Measurements from ENCODE around the gene TEX29.

Gene TEX29

GRCh38 chr13:111318386-111318785, 2.1 kb upstream of the TEX29 start:
- no peak for TF ChIP-seq EZH2 (IDR thresholded peaks at IDR 0.05; ENCODE audit: borderline replicate concordance, low read length)
- TF ChIP-seq, protein P1, sequence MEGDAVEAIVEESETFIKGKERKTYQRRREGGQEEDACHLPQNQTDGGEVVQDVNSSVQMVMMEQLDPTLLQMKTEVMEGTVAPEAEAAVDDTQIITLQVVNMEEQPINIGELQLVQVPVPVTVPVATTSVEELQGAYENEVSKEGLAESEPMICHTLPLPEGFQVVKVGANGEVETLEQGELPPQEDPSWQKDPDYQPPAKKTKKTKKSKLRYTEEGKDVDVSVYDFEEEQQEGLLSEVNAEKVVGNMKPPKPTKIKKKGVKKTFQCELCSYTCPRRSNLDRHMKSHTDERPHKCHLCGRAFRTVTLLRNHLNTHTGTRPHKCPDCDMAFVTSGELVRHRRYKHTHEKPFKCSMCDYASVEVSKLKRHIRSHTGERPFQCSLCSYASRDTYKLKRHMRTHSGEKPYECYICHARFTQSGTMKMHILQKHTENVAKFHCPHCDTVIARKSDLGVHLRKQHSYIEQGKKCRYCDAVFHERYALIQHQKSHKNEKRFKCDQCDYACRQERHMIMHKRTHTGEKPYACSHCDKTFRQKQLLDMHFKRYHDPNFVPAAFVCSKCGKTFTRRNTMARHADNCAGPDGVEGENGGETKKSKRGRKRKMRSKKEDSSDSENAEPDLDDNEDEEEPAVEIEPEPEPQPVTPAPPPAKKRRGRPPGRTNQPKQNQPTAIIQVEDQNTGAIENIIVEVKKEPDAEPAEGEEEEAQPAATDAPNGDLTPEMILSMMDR (IDR thresholded peaks at IDR 0.05; ENCODE audit: low read length): no peak
- Histone ChIP-seq H3K4me2 (ENCODE audit: low read length) (no peak overlapping the region), H3K79me2 (ENCODE audit: insufficient read depth, low read length) (no peaks in the 10 kb centered on the region), H3K9me3 (ENCODE audit: low read length) (no peaks in the 10 kb centered on the region), H3K9me2 (ENCODE audit: low read depth, low read length) (no peaks in the 10 kb centered on the region), H3K9ac (ENCODE audit: low read length) (no peak overlapping the region), H3K27me3 (ENCODE audit: insufficient read depth, low read length) (no peaks in the 10 kb centered on the region; the same call in 1 of the 2 replicates), H4K20me1 (ENCODE audit: insufficient read depth, low read length) (no peaks in the 10 kb centered on the region), H3K4me1 (ENCODE audit: insufficient read depth, low read length, severe bottlenecking) (no peaks in the 10 kb centered on the region), H3K36me3 (ENCODE audit: insufficient read depth, low read length) (peaks cover 14% of the 10 kb centered on the region), H3K27ac (ENCODE audit: low read depth, low read length, poor library complexity, severe bottlenecking) (no peak overlapping the region), H3K4me3 (ENCODE audit: low read depth, low read length, poor library complexity, severe bottlenecking) (no peak overlapping the region), H3F3A (ENCODE audit: insufficient read depth, low read length) (no peaks in the 10 kb centered on the region), H2AFZ (ENCODE audit: low read length) (no peak overlapping the region)

DNA sequence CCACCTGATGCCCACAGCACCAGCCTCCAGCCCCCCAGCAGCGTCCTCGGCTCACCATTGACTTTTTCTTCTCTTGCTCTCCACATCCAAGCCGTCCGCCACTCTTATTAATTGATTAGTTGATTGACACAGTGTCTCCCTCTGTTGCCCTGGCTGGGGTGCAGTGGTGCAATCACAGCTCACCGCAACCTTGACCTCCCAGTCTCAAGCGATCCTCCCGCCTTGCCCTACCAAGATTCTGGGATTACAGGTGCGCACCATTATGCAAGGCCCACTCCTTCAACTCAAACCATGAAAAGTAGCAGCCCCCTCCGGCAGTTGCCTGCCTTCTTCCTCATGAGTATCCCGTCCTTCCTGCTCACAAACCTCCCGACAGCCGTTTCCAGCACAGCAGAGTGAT, 921 bp upstream of the TEX29 start:
- Histone ChIP-seq H3K27me3 (ENCODE audit: insufficient read depth, low read length) (no peaks in the 10 kb centered on the region; the same call in 1 of the 2 replicates), H2AFZ (ENCODE audit: low read length) (no peak overlapping the region), H3K4me1 (ENCODE audit: insufficient read depth, low read length, severe bottlenecking) (no peaks in the 10 kb centered on the region)

DNA sequence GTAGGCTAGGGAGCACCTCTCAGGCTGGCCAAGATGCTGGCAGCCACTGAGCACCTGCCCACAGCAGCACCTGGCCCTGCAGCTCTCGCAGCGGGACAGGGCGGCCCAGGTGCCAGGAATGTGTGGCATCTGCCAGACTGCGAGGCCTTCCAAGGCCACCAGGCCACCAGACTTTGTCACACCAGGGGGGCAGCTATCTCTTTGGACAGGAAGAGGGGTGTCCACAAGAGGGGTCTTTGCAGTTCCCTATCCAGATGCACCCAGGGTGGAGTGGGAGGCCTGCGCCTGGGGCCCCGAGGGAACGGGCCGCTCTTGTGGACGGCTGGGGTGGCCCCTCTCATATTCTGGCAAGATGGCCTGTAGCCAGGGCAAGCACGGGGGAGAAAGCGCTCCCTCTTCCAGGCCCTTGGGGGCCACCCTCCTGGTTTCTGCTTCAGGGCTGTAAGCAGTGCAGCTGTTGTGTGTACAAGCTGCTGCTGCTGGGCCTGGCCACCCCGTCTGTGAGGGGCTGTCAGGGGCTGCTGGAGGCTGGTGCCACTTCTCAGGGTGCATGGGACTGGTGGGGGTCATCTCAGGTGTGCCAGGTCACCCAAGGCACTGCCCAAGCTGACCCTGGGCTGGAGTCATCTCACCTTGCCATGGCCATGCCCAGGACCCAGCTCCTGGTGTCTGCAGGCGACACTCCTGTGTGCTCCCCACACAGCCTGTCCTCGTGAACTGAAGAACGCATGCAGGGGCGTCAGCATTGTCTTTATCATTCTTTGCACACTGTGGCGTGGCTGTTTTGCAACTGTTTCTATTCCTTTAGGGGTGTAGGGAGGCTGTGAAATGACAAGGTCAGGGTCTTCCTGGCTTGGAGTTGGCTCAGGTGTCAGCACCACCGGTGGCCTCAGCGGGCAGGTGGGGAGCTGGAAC, 1.8 kb downstream of the TEX29 start:
- no peak overlapping the region for H3K27ac ChIP-seq (ENCODE audit: low read depth, low read length, poor library complexity, severe bottlenecking)
- TF ChIP-seq EZH2 (IDR thresholded peaks at IDR 0.05; ENCODE audit: borderline replicate concordance, low read length): no peak
- TF ChIP-seq, protein P1 (IDR thresholded peaks at IDR 0.05; ENCODE audit: low read length): no peak
- H3K4me1 ChIP-seq (ENCODE audit: insufficient read depth, low read length, severe bottlenecking): no peaks in the 10 kb centered on the region
- H3K4me2 ChIP-seq (ENCODE audit: low read length): no peak overlapping the region
- H3K79me2 ChIP-seq (ENCODE audit: insufficient read depth, low read length): no peaks in the 10 kb centered on the region
- no peaks in the 10 kb centered on the region; the same call in 1 of the 2 replicates for H3K27me3 ChIP-seq (ENCODE audit: insufficient read depth, low read length)
- no peaks in the 10 kb centered on the region for H3K9me2 ChIP-seq (ENCODE audit: low read depth, low read length)
- no peaks in the 10 kb centered on the region for H3K9me3 ChIP-seq (ENCODE audit: low read length)
- H3K4me3 ChIP-seq (ENCODE audit: low read depth, low read length, poor library complexity, severe bottlenecking): no peak overlapping the region
- H3K9ac ChIP-seq (ENCODE audit: low read length): no peak overlapping the region
- H3K36me3 ChIP-seq (ENCODE audit: insufficient read depth, low read length): no peaks in the 10 kb centered on the region
- H2AFZ ChIP-seq (ENCODE audit: low read length): no peak overlapping the region
- no peaks in the 10 kb centered on the region for H4K20me1 ChIP-seq (ENCODE audit: insufficient read depth, low read length)
- no peaks in the 10 kb centered on the region for H3F3A ChIP-seq (ENCODE audit: insufficient read depth, low read length)

More for the DNA sequence above, 921 bp upstream of the TEX29 start:
- Histone ChIP-seq H3K4me3 (ENCODE audit: low read depth, low read length, poor library complexity, severe bottlenecking) (no peak overlapping the region), H4K20me1 (ENCODE audit: insufficient read depth, low read length) (no peaks in the 10 kb centered on the region), H3K9me3 (ENCODE audit: low read length) (no peaks in the 10 kb centered on the region), H3K9ac (ENCODE audit: low read length) (no peak overlapping the region), H3K36me3 (ENCODE audit: insufficient read depth, low read length) (peaks cover 14% of the 10 kb centered on the region), H3K79me2 (ENCODE audit: insufficient read depth, low read length) (no peaks in the 10 kb centered on the region), H3F3A (ENCODE audit: insufficient read depth, low read length) (no peaks in the 10 kb centered on the region), H3K4me2 (ENCODE audit: low read length) (no peak overlapping the region), H3K27ac (ENCODE audit: low read depth, low read length, poor library complexity, severe bottlenecking) (no peak overlapping the region), H3K9me2 (ENCODE audit: low read depth, low read length) (no peaks in the 10 kb centered on the region)
- TF ChIP-seq, protein P1 (IDR thresholded peaks at IDR 0.05; ENCODE audit: low read length): no peak
- no peak for TF ChIP-seq EZH2 (IDR thresholded peaks at IDR 0.05; ENCODE audit: borderline replicate concordance, low read length)

Data from OCI-LY1 (cell line).